Testis (tissue), 2 donors: ENCODE measurements around the gene SLC24A1.

Source experiments
- POLR2A ChIP-seq: fragments of 450-650 bp; IDR thresholded peaks from one replicate; pipeline ENCODE4 v1.6.1; 2017; ENCODE audit warnings: antibody characterized with exemption, mild to moderate bottlenecking, moderate library complexity
- TF ChIP-seq, protein P1 (sequence below), 3 experiments: fragments of 450-650 bp in 2 of 3; fragments of 200-600 bp in 1 of 3; sonication (generic) in 1 of 3; IDR thresholded peaks; one replicate each; pipeline ENCODE4 v1.5.1; 2016 to 2019; ENCODE audit warnings: antibody characterized with exemption in 3 of 3, mild to moderate bottlenecking in 2 of 3, moderate library complexity in 1 of 3

DNA sequence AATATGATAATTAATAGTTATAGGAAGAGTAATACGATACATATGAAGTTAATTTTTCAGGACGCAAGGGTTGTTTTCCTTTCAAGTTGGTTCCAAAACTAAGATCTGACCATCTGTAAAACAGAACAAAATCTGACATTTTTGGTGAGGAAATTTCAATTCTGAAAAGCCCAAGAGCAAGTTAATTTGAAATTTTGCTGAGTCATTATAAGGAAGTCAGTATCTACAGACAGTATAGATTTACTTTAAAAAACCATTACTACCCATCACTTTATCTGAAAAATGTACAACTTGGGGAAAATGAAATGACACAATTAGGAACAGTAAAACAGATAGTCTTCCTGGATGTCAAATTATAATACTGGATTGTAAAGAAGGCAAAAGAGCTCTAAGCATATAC lies 23.3 kb upstream of the SLC24A1 start:
- TF ChIP-seq, protein P1, sequence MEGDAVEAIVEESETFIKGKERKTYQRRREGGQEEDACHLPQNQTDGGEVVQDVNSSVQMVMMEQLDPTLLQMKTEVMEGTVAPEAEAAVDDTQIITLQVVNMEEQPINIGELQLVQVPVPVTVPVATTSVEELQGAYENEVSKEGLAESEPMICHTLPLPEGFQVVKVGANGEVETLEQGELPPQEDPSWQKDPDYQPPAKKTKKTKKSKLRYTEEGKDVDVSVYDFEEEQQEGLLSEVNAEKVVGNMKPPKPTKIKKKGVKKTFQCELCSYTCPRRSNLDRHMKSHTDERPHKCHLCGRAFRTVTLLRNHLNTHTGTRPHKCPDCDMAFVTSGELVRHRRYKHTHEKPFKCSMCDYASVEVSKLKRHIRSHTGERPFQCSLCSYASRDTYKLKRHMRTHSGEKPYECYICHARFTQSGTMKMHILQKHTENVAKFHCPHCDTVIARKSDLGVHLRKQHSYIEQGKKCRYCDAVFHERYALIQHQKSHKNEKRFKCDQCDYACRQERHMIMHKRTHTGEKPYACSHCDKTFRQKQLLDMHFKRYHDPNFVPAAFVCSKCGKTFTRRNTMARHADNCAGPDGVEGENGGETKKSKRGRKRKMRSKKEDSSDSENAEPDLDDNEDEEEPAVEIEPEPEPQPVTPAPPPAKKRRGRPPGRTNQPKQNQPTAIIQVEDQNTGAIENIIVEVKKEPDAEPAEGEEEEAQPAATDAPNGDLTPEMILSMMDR (IDR thresholded peaks at IDR 0.05): no peak
- no peak for TF ChIP-seq POLR2A
